GM21529 (cell line): Measurements from ENCODE around the gene IRF7.
"Not testable (repeated sequence)": the region's sequence is repeated elsewhere in the genome, so short reads cannot be mapped to it uniquely, and the experiment has no call there.

ENCODE experiments used
- ATAC-seq: cut with Tn5 transposase; IDR thresholded peaks from one replicate; pipeline ENCODE4 v1.9.1; 2021; ENCODE audit not compliant: unreplicated experiment

The IRF7 gene

GRCh38 chr11:584287-584686, 31.5 kb downstream of the IRF7 start:
- no peak for ATAC-seq

GRCh38 chr11:581752-582151, 34.0 kb downstream of the IRF7 start:
- no peak for ATAC-seq

- no peak for ATAC-seq
Measured at GRCh38 chr11:581342-581741, 34.4 kb downstream of the IRF7 start.

GRCh38 chr11:579830-580601, 35.7 kb downstream of the IRF7 start:
- no peak for ATAC-seq

GRCh38 chr11:578276-579035, 37.3 kb downstream of the IRF7 start:
- ATAC-seq: no peak

- no peak for ATAC-seq
Measured at GRCh38 chr11:577611-577894, 38.2 kb downstream of the IRF7 start.

GRCh38 chr11:576811-577610, 38.7 kb downstream of the IRF7 start:
- ATAC-seq: no peak

GRCh38 chr11:575996-576768, 39.6 kb downstream of the IRF7 start, which contains the start of gene PHRF1:
TSS of gene PHRF1 (plus strand) at chr11:576470. CDS start at chr11:581513, 5,043 bp downstream.
- peak; percentile 82 for ATAC-seq

- ATAC-seq: peak; percentile 43
Measured at GRCh38 chr11:575313-575995, 40.3 kb downstream of the IRF7 start.

GRCh38 chr11:574632-575312, 41.0 kb downstream of the IRF7 start:
- ATAC-seq: peak; percentile 1

- ATAC-seq: not testable (repeated sequence)
Measured at GRCh38 chr11:574031-574570, 41.6 kb downstream of the IRF7 start.

- ATAC-seq: no peak
Measured at GRCh38 chr11:573146-573759, 42.5 kb downstream of the IRF7 start.

- ATAC-seq: no peak
Measured at GRCh38 chr11:571802-572185, 44.0 kb downstream of the IRF7 start.

GRCh38 chr11:569158-569885, 46.4 kb downstream of the IRF7 start:
- ATAC-seq: no peak

GRCh38 chr11:568306-569157, 47.2 kb downstream of the IRF7 start:
- peak; percentile 84 for ATAC-seq

- peak; percentile 3 for ATAC-seq
Measured at GRCh38 chr11:567629-568292, 48.0 kb downstream of the IRF7 start.
